Measurements from ENCODE around the gene ANLN. TPM values are rescaled to one million over a fixed set of nuclear protein-coding genes. Genes with fewer than 3 reads are reported as not detected.
A peak's percentile ranks its signal among the peaks of the same experiment; 100 is the strongest.

ANLN gene
- total and polyA plus RNA-seq, 9 of the 15 experiments (the other 6 are each of a cell fraction or from before 2014, with no cell fraction given), result 18.1 to 66.2 (median 38.7) TPM

DNA sequence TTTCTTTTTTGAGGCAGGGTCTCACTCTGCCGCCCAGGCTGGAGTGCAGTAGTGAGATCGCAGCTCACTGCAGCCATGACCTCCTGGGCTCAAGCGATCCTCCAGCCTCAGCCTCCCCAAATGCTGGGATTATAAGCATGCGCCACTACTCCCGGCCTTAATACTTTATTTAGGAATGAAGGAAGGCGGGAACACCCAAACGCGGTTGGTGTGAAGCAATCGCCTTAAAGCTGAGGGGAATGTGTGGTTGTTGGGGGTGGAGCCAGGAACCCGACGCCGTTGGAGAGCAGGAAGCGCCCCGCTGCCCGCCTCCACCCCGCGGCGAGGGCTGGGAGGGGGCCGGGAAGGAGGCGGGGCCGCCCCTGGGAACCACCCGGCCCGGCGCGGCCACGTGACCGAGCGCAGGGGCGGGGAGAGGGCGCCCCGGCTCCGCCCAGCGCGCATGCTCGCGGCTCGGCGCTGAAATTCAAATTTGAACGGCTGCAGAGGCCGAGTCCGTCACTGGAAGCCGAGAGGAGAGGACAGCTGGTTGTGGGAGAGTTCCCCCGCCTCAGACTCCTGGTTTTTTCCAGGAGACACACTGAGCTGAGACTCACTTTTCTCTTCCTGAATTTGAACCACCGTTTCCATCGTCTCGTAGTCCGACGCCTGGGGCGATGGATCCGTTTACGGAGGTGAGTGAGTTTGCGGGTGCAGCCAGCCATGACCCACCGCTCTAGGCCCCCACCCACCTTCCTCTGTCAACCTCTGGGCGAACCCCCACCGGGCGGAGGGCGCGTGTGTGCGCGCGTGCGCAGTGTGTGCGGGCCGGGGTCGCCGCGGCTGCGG lies at the start of gene ANLN (continued):
- TF ChIP-seq, protein P1, sequence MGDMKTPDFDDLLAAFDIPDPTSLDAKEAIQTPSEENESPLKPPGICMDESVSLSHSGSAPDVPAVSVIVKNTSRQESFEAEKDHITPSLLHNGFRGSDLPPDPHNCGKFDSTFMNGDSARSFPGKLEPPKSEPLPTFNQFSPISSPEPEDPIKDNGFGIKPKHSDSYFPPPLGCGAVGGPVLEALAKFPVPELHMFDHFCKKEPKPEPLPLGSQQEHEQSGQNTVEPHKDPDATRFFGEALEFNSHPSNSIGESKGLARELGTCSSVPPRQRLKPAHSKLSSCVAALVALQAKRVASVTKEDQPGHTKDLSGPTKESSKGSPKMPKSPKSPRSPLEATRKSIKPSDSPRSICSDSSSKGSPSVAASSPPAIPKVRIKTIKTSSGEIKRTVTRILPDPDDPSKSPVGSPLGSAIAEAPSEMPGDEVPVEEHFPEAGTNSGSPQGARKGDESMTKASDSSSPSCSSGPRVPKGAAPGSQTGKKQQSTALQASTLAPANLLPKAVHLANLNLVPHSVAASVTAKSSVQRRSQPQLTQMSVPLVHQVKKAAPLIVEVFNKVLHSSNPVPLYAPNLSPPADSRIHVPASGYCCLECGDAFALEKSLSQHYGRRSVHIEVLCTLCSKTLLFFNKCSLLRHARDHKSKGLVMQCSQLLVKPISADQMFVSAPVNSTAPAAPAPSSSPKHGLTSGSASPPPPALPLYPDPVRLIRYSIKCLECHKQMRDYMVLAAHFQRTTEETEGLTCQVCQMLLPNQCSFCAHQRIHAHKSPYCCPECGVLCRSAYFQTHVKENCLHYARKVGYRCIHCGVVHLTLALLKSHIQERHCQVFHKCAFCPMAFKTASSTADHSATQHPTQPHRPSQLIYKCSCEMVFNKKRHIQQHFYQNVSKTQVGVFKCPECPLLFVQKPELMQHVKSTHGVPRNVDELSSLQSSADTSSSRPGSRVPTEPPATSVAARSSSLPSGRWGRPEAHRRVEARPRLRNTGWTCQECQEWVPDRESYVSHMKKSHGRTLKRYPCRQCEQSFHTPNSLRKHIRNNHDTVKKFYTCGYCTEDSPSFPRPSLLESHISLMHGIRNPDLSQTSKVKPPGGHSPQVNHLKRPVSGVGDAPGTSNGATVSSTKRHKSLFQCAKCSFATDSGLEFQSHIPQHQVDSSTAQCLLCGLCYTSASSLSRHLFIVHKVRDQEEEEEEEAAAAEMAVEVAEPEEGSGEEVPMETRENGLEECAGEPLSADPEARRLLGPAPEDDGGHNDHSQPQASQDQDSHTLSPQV (IDR thresholded peaks at IDR 0.05), result peak; percentile 84
- TF ChIP-seq, protein P2, sequence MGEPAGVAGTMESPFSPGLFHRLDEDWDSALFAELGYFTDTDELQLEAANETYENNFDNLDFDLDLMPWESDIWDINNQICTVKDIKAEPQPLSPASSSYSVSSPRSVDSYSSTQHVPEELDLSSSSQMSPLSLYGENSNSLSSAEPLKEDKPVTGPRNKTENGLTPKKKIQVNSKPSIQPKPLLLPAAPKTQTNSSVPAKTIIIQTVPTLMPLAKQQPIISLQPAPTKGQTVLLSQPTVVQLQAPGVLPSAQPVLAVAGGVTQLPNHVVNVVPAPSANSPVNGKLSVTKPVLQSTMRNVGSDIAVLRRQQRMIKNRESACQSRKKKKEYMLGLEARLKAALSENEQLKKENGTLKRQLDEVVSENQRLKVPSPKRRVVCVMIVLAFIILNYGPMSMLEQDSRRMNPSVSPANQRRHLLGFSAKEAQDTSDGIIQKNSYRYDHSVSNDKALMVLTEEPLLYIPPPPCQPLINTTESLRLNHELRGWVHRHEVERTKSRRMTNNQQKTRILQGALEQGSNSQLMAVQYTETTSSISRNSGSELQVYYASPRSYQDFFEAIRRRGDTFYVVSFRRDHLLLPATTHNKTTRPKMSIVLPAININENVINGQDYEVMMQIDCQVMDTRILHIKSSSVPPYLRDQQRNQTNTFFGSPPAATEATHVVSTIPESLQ (CRISPR knock-in tag; IDR thresholded peaks at IDR 0.05), result no peak; the same call in none of the 2 replicates
- TF ChIP-seq TARDBP (IDR thresholded peaks at IDR 0.05) (no peak), SRSF9 (IDR thresholded peaks at IDR 0.05; ENCODE audit: borderline replicate concordance, low read depth, low read length) (no peak), ZNF174 (CRISPR knock-in tag; IDR thresholded peaks at IDR 0.05) (no peak), ZNF41 (CRISPR knock-in tag; conservative IDR thresholded peaks at IDR 0.05) (0 out of 2 replicates have a peak, but pooled peaks have one; percentile 42), ZNF232 (CRISPR knock-in tag; IDR thresholded peaks at IDR 0.05) (peak; percentile 79; the same call in 1 of the 2 replicates), MIER1 (IDR thresholded peaks at IDR 0.05; ENCODE audit: low read depth) (no peak), SREBF2 (CRISPR knock-in tag; IDR thresholded peaks at IDR 0.05) (no peak), ZNF77 (CRISPR knock-in tag; IDR thresholded peaks at IDR 0.05) (no peak)
- TF ChIP-seq, protein P3, sequence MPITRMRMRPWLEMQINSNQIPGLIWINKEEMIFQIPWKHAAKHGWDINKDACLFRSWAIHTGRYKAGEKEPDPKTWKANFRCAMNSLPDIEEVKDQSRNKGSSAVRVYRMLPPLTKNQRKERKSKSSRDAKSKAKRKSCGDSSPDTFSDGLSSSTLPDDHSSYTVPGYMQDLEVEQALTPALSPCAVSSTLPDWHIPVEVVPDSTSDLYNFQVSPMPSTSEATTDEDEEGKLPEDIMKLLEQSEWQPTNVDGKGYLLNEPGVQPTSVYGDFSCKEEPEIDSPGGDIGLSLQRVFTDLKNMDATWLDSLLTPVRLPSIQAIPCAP (CRISPR knock-in tag; IDR thresholded peaks at IDR 0.05; ENCODE audit: borderline replicate concordance), result no peak
